HG03159 (cell line): ENCODE measurements around the gene OR7D2.

Source experiments
- ATAC-seq: cut with Tn5 transposase; IDR thresholded peaks from one replicate; pipeline ENCODE4 v1.9.1; 2021; ENCODE audit warnings: mild to moderate bottlenecking, moderate library complexity; ENCODE audit not compliant: unreplicated experiment

OR7D2 gene

DNA sequence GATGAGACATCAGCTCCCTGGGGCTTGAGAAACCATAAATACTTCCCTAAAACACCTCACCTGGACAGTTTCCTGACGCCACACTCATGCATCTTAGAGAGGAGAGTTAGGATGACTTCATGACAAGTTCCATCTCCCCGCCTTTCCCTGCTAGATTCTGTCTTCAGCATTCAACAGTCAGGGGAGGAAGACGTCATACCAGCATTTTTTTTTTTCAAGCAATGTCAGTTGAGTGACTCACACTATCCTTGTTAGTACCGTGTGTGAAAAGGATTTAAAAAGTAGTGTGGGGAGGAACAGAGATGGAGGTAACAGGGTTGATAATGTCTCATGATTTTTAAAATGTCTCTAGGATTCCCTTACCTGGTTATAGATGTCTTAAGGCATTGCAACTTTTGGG is at the start of gene OR7D2:
OR7D2 (plus strand) TSS at position 79 of the 400 bp plus-strand sequence. CDS start 6,803 bp downstream, outside the sequence.
- ATAC-seq = no peak

- ATAC-seq = no peak
Observed at GRCh38 chr19:9130965-9131364, 47.8 kb upstream of the OR7D2 start.

- no peak for ATAC-seq
Observed at GRCh38 chr19:9132422-9132821, 46.4 kb upstream of the OR7D2 start.

DNA sequence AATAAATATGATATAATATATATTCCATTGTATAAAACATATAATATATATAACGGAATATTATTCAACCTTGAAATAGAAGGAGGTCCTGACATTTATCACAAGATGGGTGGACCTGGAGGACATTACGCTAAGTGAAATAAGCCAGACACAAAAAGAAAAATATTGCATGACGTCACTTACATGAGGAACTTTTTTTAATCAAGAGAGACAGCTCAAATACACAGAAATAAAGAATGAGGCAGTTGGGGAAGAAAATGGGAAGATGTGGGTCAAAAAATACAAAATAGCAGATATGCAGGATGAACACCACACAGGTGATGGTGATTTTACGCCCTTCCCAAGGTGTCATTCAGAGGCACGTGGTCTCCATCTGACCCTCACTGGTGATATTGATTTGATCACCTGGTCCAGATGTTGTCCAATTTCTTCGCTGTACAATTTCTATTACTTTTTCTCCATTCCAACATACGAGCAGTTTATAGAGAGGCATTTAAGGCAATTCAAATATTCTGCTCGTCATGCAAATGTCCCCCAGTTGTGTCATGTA is 39.1 kb upstream of the OR7D2 start:
- ATAC-seq = no peak

- ATAC-seq = peak; percentile 92
Observed at GRCh38 chr19:9140159-9140874, 38.5 kb upstream of the OR7D2 start, which contains the start of gene ZNF317. Gene ZNF317, plus strand, starts transcription at chr19:9140397. Its CDS starts 15,620 bp downstream, at chr19:9156017.

- ATAC-seq = no peak
Observed at GRCh38 chr19:9144920-9145319, 33.9 kb upstream of the OR7D2 start.

DNA sequence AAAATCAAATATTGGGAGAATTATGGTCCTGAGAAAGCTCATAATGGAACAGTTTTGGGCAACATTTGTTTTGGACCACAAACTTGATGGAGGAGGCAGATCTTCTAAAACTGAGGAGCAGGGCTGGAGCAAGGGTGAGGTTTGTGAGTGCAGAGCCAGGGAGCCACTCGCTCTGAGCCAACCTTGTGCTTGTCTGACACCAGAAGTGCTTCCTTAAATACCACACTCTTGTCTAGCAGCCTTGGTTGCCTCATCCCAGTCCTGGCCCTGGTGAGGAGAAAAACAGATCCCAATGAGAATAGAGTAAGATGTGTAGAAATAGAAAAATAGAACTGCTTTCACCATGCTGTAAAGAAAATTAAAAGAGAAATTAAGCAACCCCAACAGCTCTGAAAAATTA is 31.9 kb upstream of the OR7D2 start:
- ATAC-seq = no peak

GRCh38 chr19:9148697-9149096 is 30.1 kb upstream of the OR7D2 start:
- ATAC-seq = no peak

- ATAC-seq = no peak
Observed at GRCh38 chr19:9149997-9150396, 28.8 kb upstream of the OR7D2 start.

GRCh38 chr19:9150650-9151049 is 28.1 kb upstream of the OR7D2 start:
- no peak for ATAC-seq

GRCh38 chr19:9151367-9151766 is 27.4 kb upstream of the OR7D2 start:
- ATAC-seq = no peak

- ATAC-seq = no peak
Observed at GRCh38 chr19:9155591-9155990, 23.2 kb upstream of the OR7D2 start.

- ATAC-seq = no peak
Observed at GRCh38 chr19:9156304-9156703, 22.5 kb upstream of the OR7D2 start.

DNA sequence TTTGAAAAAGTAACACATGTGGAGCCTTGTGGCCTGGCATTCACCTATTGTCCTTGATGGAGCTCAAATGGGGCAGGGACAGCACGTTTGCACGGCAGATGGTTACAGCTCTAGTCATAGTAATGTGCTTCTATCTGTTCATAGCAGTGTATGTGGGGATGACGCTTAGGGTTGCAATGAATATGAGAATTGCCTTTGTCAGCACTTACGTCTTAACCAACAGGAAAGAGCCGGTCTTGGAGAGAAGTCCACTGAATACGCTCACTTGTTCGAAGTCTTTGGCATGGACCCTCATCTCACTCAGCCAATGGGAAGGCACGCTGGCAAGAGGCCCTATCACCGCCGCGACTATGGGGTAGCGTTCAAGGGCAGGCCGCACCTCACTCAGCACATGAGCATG is 18.9 kb upstream of the OR7D2 start:
- no peak for ATAC-seq

DNA sequence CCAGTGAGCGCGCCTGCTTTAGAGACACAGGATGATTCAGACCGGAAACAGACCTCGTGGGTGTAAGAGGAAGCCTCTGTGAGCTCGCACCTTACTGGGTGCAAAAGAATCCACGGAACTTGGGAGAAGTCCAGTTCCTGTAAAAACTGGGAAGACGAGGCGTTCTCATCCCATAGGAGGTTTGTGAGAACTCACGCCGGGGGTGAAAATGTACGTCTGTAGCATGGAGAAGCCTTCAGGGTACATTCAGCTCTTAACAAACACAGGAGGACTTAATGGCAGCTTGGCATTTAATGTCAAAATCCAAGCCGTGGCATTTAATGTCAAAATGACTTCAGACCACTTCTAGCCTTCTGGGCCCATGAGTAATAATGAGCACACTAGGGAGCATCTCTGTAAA is 17.4 kb upstream of the OR7D2 start:
- ATAC-seq = no peak

DNA sequence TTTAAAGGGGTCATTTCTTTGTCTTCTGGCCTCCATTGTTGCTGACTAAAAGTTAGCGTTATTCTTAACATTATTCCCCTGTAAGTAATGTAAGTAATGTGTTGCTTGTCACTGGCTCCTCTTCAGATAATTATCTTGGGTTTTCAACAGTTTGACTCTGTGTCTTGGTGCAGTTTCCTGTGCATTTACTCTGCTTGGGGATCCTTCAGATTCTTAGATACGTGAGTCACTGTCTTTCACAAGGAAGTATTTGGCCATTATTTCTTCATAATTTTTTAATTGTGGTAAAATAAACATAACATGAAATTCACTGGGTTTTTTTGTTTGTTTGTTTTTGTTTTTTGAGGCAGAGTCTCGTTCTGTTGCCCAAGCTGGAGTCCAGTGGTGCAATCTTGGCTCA is 13.5 kb upstream of the OR7D2 start:
- ATAC-seq = no peak

- ATAC-seq = no peak
Observed at GRCh38 chr19:9166846-9167245, 11.9 kb upstream of the OR7D2 start.

GRCh38 chr19:9171393-9171991 is 7.3 kb upstream of the OR7D2 start:
- no peak for ATAC-seq

GRCh38 chr19:9175326-9175725 is 3.5 kb upstream of the OR7D2 start:
- ATAC-seq = no peak

- no peak for ATAC-seq
Observed at GRCh38 chr19:9183000-9183399, 4.2 kb downstream of the OR7D2 start.

DNA sequence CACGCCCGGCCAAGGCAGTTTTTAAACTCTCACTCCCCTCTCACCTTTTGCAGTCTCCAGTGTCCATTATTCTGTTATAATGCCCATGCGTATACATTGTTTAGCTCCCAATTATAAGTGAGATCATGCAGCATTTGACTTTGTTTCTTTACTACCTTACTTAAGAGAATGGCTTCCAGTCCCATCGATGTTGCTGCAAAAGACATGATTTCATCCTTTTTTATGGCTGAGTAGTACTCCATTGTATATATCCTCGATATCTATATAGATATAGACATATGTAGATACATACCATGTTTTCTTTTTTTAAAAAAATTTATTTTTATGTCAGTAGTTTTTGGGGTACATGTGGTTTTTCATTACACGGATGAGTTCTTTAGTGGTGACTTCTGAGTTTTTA is 8.4 kb downstream of the OR7D2 start:
- no peak for ATAC-seq

DNA sequence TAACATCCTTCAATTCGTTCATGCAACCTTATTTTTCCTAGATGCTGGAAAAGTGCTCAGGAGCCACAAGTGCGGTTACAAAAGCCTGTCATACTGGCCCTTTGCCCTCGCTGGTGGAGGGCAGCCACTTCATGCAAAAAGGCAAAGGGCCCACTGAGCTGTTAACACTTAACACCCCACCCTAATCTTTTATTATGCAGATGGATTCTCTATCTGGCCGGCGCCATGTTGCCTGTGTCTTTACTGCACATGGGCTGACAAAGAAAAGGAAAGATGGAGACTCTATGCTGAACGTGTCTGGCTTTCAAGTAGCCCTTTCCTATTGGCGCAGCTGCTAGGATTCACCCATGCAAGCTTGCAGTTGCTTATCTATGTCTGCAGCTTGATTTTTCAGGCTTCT is 10.8 kb downstream of the OR7D2 start:
- ATAC-seq = no peak
